ENCODE measurements around the gene RNF169. TPM values are rescaled to one million over a fixed set of nuclear protein-coding genes. Genes with fewer than 3 reads are reported as not detected.

The RNF169 gene
- total and polyA plus RNA-seq, 2 donors (not counting 1 experiment from before 2014, with no cell fraction given), result 6.7 to 28.4 TPM

GRCh38 chr11:74853223-74853622 is 104.6 kb downstream of the RNF169 start:
- Mint-ChIP-seq H3K9me3 (ENCODE audit: insufficient read depth) (no peaks in the 10 kb centered on the region), H3K27me3 (no peaks in the 10 kb centered on the region), H3K4me3 (no peak overlapping the region), H3K4me1 (peaks cover 2% of the 10 kb centered on the region), H3K27ac (no peak overlapping the region)
- no peak overlapping the region for H3K4me3 ChIP-seq (ENCODE audit: control extremely low read depth in 1 of 5, extremely low read depth in 1 of 5, insufficient read depth in 1 of 5, low read depth in 2 of 5, low read length in 4 of 5)
- no peak for TF ChIP-seq EZH2 (IDR thresholded peaks at IDR 0.05; ENCODE audit: borderline replicate concordance, insufficient read depth, low read depth, low read length, poor library complexity, severe bottlenecking)
- no peak for TF ChIP-seq CTCF (IDR thresholded peaks at IDR 0.05)
- ATAC-seq (ENCODE audit: low read depth) (no peak), DNase-seq (no peak)
- peaks cover 0 to 11% of the 10 kb centered on the region in 2 experiments for H3K36me3 ChIP-seq (replicated peaks in 1 of 2; ENCODE audit: control extremely low read depth in 1 of 2, control insufficient read depth in 1 of 2, extremely low read depth in 1 of 2, insufficient read depth in 2 of 2, low read length in 1 of 2)
- no peaks in the 10 kb centered on the region for H3K9me3 ChIP-seq (ENCODE audit: control extremely low read depth in 1 of 3, control insufficient read depth in 2 of 3, insufficient read depth in 1 of 3, low read length in 2 of 3)
- no peaks in the 10 kb centered on the region for H3K4me1 ChIP-seq (ENCODE audit: control insufficient read depth in 2 of 2, insufficient read depth in 2 of 2, low read length in 2 of 2)
- H4K20me1 ChIP-seq (ENCODE audit: control insufficient read depth, insufficient read depth, low read length, poor library complexity, severe bottlenecking), result no peaks in the 10 kb centered on the region
- ChIA-PET POLR2A (no interaction called here), CTCF (no interaction called here)
- 92% methylated on average over 2 of the region's 4 CpGs for WGBS (ENCODE audit: insufficient coverage)
- H3K4me2 ChIP-seq (replicated peaks; ENCODE audit: low read depth, low read length, poor library complexity, severe bottlenecking), result no peak overlapping the region
- H3K27me3 ChIP-seq (replicated peaks in 1 of 4; ENCODE audit: control extremely low read depth in 1 of 4, control insufficient read depth in 3 of 4, insufficient read depth in 4 of 4, low read length in 3 of 4), result no peaks in the 10 kb centered on the region
- no peak overlapping the region for H3K9ac ChIP-seq (ENCODE audit: low read length)
- H2AFZ ChIP-seq (ENCODE audit: insufficient read depth, low read depth, low read length, poor library complexity, severe bottlenecking), result no peak overlapping the region
- intact Hi-C loops (cut with micrococcal nuclease), result no loop called here
- no peak overlapping the region for H3K27ac ChIP-seq (ENCODE audit: low read length in 2 of 2)
- H3K79me2 ChIP-seq (ENCODE audit: control insufficient read depth, insufficient read depth, low read length), result no peaks in the 10 kb centered on the region

GRCh38 chr11:74860743-74861142 is 112.1 kb downstream of the RNF169 start:
- no peak for TF ChIP-seq EZH2 (IDR thresholded peaks at IDR 0.05; ENCODE audit: borderline replicate concordance, insufficient read depth, low read depth, low read length, poor library complexity, severe bottlenecking)
- TF ChIP-seq CTCF (IDR thresholded peaks at IDR 0.05), result no peak
- no peak overlapping the region for H3K27ac Mint-ChIP-seq
- ATAC-seq (ENCODE audit: low read depth) (no peak), DNase-seq (no peak)
- Histone ChIP-seq H4K20me1 (ENCODE audit: control insufficient read depth, insufficient read depth, low read length, poor library complexity, severe bottlenecking) (no peaks in the 10 kb centered on the region), H3K9me3 (ENCODE audit: control extremely low read depth in 1 of 3, control insufficient read depth in 2 of 3, insufficient read depth in 1 of 3, low read length in 2 of 3) (peaks cover 7 to 37% (median 34%) of the 10 kb centered on the region in 3 donors), H3K4me2 (replicated peaks; ENCODE audit: low read depth, low read length, poor library complexity, severe bottlenecking) (no peak overlapping the region), H3K4me3 (ENCODE audit: control extremely low read depth in 1 of 5, extremely low read depth in 1 of 5, insufficient read depth in 1 of 5, low read depth in 2 of 5, low read length in 4 of 5) (no peak overlapping the region), H3K36me3 (replicated peaks in 1 of 2; ENCODE audit: control extremely low read depth in 1 of 2, control insufficient read depth in 1 of 2, extremely low read depth in 1 of 2, insufficient read depth in 2 of 2, low read length in 1 of 2) (peaks cover 29 to 31% of the 10 kb centered on the region in 2 experiments), H3K27me3 (replicated peaks in 1 of 4; ENCODE audit: control extremely low read depth in 1 of 4, control insufficient read depth in 3 of 4, insufficient read depth in 4 of 4, low read length in 3 of 4) (no peaks in the 10 kb centered on the region), H3K9ac (ENCODE audit: low read length) (no peak overlapping the region), H3K27ac (ENCODE audit: low read length in 2 of 2) (no peak overlapping the region), H3K79me2 (ENCODE audit: control insufficient read depth, insufficient read depth, low read length) (no peaks in the 10 kb centered on the region), H3K4me1 (ENCODE audit: control insufficient read depth in 2 of 2, insufficient read depth in 2 of 2, low read length in 2 of 2) (no peaks in the 10 kb centered on the region), H2AFZ (ENCODE audit: insufficient read depth, low read depth, low read length, poor library complexity, severe bottlenecking) (no peak overlapping the region)
- no peak overlapping the region for H3K4me3 Mint-ChIP-seq
- H3K9me3 Mint-ChIP-seq (ENCODE audit: insufficient read depth), result peaks cover 19% of the 10 kb centered on the region
- no peaks in the 10 kb centered on the region for H3K4me1 Mint-ChIP-seq
- H3K27me3 Mint-ChIP-seq, result no peaks in the 10 kb centered on the region
- CTCF ChIA-PET, result interaction anchor here (0.9 kb wide), 1 partner anchor 381 kb away, joined by 3 read pairs; no protein-coding TSS in a partner anchor
- intact Hi-C loops (cut with micrococcal nuclease), result no loop called here
- POLR2A ChIA-PET, result no interaction called here
